ENCODE data around the gene RUSF1.
"Not testable (repeated sequence)": the region's sequence is repeated elsewhere in the genome, so short reads cannot be mapped to it uniquely, and the experiment has no call there.

Gene RUSF1

DNA sequence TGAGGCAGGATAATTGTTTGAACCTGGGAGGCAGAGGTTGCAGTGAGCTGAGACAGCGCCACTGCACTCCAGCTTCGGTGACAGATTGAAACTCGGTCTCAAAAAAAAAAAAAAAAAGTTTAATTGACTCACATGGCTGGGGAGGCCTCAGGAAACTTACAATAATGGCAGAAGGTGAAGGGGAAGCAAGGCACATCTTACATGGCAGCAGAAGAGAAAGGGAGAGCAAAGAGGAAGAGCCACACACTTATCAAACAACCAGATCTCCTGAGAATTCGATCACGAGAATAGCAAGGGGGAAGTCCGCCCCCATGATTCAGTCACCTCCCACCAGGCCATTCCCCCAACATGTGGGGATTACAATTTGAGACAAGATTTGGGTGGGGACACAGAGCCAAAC lies 62.3 kb downstream of the RUSF1 start:
- not testable (repeated sequence) for DNase-seq

DNA sequence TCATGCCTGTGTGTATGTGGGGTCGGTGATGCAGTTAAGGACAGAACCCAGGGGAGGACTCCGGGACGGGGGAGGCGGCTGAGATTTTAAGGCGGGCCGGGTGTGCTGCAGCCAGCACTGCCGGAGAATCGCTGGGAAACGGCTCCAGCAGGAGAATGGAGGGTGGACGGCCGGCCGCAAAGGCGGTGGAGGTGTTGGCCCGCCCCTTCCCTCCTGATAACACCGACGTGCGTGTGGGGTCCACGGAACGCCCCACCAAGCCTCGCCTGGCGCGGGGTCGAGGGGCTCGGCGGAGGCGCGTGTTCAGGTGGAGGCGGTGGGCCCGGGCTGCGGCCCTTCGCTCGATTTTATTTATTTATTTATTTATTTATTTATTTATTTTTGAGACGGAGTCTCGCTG lies 66.2 kb downstream of the RUSF1 start:
- DNase-seq, result no peak

DNA sequence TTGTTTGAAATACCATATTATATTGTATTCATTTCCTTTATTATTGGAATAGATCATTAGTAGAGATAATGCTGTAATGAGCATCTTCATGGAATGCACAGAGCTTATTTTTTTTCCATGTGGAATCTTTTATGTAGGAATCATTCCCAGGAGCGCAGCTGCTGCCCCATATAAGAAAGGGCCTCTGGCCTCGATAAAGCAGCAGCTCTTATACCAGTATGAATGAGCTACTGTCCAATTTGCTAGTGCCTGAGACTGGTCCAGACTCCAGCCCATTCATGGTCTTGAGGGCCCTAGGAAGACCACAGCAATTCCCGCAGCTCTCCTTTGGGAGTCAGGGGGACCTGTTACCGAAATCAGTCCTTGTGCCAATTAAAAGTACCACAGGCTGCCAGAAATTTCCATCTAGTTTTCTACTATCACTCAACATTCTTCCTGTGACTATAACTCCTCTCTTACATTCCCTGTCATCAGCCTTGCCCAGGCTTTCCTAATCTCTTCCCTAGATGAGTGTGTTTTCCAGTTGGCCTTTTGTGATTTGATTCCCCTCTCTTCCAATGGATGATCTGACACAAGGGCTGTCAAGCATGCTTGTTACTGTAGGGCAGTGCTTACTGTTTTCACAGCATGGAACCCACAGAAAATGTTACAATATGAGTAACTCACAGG lies 67.5 kb downstream of the RUSF1 start:
- DNase-seq, result no peak

DNA sequence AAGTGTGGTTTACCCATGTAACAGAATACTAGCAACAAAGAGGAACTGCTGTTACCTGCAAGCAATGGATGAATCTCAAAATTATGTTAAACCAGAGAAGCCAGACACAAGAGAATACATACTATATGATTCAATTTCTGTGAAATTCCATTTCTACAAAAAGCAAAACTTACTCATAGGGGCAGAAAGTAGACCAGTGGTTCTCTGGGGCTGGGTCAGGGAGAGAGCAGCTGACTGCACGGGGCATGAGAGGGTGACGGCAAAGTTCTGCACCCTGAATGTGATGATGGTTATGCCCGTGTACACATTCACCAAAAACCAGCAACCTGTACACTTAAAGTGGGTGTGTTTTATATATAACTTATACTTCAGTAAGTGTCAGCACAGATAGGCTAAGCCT lies 68.7 kb downstream of the RUSF1 start:
- DNase-seq, result no peak
